Nephron progenitor cell (in vitro differentiated cells): ENCODE measurements around the gene ZNF521.

Experiments
- DNase-seq: peaks from one replicate; pipeline ENCODE4 v3.0.0; 2021
- H3K27ac Mint-ChIP-seq: 2 replicates; pipeline ENCODE4 v1.8.0; 2021; ENCODE audit warnings: mild to moderate bottlenecking, moderate library complexity, mixed read lengths
- H3K27me3 Mint-ChIP-seq: 2 replicates; pipeline ENCODE4 v1.8.0; 2021; ENCODE audit warnings: mild to moderate bottlenecking, low read depth, mixed read lengths; ENCODE audit not compliant: poor library complexity
- H3K36me3 Mint-ChIP-seq: 2 replicates; pipeline ENCODE4 v1.8.0; 2021; ENCODE audit warnings: low read depth, mixed read lengths
- H3K4me1 Mint-ChIP-seq: 2 replicates; pipeline ENCODE4 v1.8.0; 2021; ENCODE audit warnings: mixed read lengths
- H3K4me3 Mint-ChIP-seq: 2 replicates; pipeline ENCODE4 v1.8.0; 2021; ENCODE audit warnings: mild to moderate bottlenecking, moderate library complexity, mixed read lengths
- H3K9me3 Mint-ChIP-seq: 2 replicates; pipeline ENCODE4 v1.8.0; 2021; ENCODE audit warnings: mild to moderate bottlenecking, moderate library complexity, mixed read lengths
- TF ChIP-seq, protein P1 (sequence below): fragments of 200-600 bp; sonication (generic); IDR thresholded peaks from 2 replicates; pipeline ENCODE4 v1.5.0; 2021; ENCODE audit warnings: antibody characterized with exemption

Gene ZNF521

DNA sequence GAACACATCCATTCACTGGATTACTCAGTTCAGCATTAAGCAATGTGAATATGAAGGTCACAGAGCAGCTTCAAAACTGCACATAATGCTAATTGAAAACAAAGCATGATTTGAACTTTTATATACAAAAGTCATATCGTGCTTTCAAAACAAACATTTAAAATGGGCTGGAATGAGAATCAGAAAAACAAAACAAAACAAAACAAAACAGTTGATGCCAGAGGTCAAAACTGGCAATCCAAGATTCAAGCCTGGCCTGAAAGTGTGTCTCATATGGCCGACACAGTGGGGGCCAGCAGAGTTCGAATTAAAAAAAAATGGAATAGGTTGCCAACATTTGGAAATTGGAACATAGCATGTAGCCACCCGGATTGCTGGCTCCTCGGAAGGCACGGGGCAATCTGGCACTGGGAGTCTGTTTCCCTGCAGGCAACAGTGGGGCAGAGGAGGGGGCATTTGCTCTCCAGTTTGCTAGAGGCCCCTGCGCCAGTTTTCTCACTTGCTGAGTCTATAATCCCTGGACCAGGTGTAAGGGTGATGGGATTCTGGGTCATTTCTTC, 294.4 kb downstream of the ZNF521 start:
- H3K4me1 Mint-ChIP-seq = peaks cover 7% of the 10 kb centered on the region
- H3K36me3 Mint-ChIP-seq = peaks cover 34% of the 10 kb centered on the region
- no peak overlapping the region for H3K4me3 Mint-ChIP-seq
- peaks cover 2% of the 10 kb centered on the region for H3K27me3 Mint-ChIP-seq
- TF ChIP-seq, protein P1, sequence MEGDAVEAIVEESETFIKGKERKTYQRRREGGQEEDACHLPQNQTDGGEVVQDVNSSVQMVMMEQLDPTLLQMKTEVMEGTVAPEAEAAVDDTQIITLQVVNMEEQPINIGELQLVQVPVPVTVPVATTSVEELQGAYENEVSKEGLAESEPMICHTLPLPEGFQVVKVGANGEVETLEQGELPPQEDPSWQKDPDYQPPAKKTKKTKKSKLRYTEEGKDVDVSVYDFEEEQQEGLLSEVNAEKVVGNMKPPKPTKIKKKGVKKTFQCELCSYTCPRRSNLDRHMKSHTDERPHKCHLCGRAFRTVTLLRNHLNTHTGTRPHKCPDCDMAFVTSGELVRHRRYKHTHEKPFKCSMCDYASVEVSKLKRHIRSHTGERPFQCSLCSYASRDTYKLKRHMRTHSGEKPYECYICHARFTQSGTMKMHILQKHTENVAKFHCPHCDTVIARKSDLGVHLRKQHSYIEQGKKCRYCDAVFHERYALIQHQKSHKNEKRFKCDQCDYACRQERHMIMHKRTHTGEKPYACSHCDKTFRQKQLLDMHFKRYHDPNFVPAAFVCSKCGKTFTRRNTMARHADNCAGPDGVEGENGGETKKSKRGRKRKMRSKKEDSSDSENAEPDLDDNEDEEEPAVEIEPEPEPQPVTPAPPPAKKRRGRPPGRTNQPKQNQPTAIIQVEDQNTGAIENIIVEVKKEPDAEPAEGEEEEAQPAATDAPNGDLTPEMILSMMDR = no peak
- no peaks in the 10 kb centered on the region for H3K9me3 Mint-ChIP-seq
- DNase-seq = no peak
- H3K27ac Mint-ChIP-seq = no peak overlapping the region

DNA sequence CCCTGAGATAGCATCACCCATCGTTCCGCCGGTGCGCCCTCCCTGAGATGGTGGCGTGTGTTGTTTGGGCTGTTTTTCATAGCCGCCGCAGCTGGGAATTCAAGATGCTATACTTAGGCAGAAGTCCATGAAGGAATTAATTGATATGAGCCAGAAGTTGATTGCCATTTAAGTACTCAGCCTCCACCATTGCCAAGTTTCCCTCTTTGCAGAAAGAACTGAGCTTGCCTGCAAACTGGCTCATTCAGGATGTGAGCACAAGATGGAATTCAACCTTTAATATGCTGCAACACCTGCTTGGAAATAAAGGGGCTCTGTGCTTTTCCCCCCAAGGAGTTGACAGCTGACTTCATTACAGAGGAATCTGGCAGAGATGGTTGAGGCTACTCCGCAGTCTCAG, 295.5 kb downstream of the ZNF521 start:
- TF ChIP-seq, protein P1 = no peak
- Mint-ChIP-seq H3K36me3 (peaks cover 23% of the 10 kb centered on the region), H3K4me3 (no peak overlapping the region)

DNA sequence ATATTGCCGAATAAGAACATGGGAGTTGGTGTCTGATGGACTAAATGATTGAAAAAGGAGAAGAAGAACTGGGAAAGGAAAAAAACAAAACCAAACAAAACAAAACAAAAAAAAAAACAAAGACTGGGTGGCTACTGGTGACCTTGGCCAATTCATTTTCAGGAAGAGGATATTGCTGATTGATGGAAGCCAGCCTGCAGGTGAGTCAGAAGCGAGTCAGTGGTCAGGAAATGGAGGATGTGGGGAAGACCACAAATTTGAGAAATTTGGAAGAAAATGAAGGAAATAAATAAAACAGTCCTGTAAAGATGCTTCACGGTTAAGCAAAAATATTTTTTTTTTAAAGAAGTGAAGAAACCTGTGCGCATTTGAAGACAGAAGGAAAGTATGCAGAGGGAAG, 296.9 kb downstream of the ZNF521 start:
- no peak overlapping the region for H3K27ac Mint-ChIP-seq
- peaks cover 17% of the 10 kb centered on the region for H3K36me3 Mint-ChIP-seq
- no peak for DNase-seq
- peaks cover 4% of the 10 kb centered on the region for H3K4me1 Mint-ChIP-seq
- no peaks in the 10 kb centered on the region for H3K9me3 Mint-ChIP-seq
- H3K4me3 Mint-ChIP-seq = no peak overlapping the region
- TF ChIP-seq, protein P1 = no peak
- peaks cover 2% of the 10 kb centered on the region for H3K27me3 Mint-ChIP-seq

More for the DNA sequence above, 295.5 kb downstream of the ZNF521 start:
- no peak for DNase-seq
- peaks cover 2% of the 10 kb centered on the region for H3K27me3 Mint-ChIP-seq
- peaks cover 2% of the 10 kb centered on the region for H3K4me1 Mint-ChIP-seq
- H3K9me3 Mint-ChIP-seq = no peaks in the 10 kb centered on the region
- H3K27ac Mint-ChIP-seq = no peak overlapping the region

DNA sequence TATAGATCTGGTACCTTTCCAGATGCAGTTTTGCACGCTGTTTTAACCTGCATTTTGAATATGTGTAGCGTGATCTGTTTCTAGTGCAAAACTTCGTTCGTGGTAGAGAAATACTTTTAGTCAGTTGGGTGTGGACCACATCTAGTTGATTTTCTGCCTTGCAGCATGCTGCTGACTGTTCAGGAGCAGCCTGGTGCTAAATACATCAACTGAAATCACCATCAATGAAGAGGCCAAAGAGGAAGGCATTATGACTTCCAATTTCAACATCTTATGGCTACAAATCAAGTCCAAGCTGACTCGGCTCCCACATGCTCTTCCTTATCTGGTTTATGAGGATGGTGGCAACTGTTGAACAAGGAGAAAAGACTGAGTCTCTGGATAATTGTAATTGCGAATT, 298.5 kb downstream of the ZNF521 start:
- peaks cover 9% of the 10 kb centered on the region for H3K36me3 Mint-ChIP-seq
- H3K9me3 Mint-ChIP-seq = no peaks in the 10 kb centered on the region
- TF ChIP-seq, protein P1 = no peak
- H3K27ac Mint-ChIP-seq = no peak overlapping the region
- no peak for DNase-seq
- H3K4me1 Mint-ChIP-seq = peaks cover 4% of the 10 kb centered on the region
- no peak overlapping the region for H3K4me3 Mint-ChIP-seq
- peaks cover 2% of the 10 kb centered on the region for H3K27me3 Mint-ChIP-seq

DNA sequence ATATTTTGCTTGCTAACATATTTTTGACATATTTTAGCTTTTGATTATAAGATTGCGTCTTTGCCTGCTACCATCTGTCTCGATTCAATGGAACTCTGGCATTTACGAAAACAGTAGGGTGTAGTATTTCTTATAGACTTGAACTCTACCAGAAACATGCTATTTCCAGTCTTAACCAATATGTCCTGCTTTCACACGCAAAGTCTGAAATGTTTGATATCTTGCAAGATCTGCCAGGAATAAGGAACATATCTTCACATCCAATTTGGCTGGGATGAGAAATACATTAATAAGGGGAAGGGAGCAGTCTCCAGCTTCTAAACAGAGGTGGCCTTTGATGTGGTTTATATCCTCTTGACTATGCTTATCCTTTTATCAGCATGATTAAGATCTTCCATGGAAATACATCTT, 299.4 kb downstream of the ZNF521 start:
- TF ChIP-seq, protein P1 = no peak

DNA sequence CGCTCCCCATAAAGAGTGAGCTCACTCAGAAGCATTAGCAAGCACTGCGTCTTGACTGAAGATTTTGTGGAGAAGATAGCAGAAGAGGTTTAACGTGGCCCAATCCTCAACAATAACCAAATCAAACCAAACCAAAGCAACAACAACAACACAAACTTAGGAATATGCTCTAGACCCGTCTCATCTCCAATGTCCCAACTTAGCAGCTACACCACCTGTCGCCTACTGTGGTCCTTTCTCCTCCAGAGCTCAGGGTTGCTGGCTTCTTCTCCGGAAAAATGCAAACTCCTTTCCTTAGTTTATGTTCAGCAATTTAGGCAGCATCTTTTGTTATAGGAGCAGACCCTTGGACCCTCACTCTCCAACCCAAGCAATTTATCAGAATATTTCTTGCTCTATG, 301.4 kb downstream of the ZNF521 start:
- Mint-ChIP-seq H3K4me1 (peaks cover 4% of the 10 kb centered on the region), H3K36me3 (peaks cover 2% of the 10 kb centered on the region), H3K27ac (no peak overlapping the region), H3K4me3 (no peak overlapping the region), H3K9me3 (no peaks in the 10 kb centered on the region), H3K27me3 (peaks cover 3% of the 10 kb centered on the region)
- no peak for DNase-seq
- TF ChIP-seq, protein P1 = no peak

More for the DNA sequence above, 299.4 kb downstream of the ZNF521 start:
- peaks cover 4% of the 10 kb centered on the region for H3K4me1 Mint-ChIP-seq
- H3K27me3 Mint-ChIP-seq = no peaks in the 10 kb centered on the region
- no peaks in the 10 kb centered on the region for H3K9me3 Mint-ChIP-seq
- H3K4me3 Mint-ChIP-seq = no peak overlapping the region
- H3K27ac Mint-ChIP-seq = no peak overlapping the region
- peaks cover 9% of the 10 kb centered on the region for H3K36me3 Mint-ChIP-seq
- no peak for DNase-seq
